Stimulated activated CD8-positive, alpha-beta memory T cell treated with anti-CD3 and anti-CD28 coated beads, Interleukin-2, amount 100 ng/mL, for 48 hours (primary cell): Measurements from ENCODE around the gene GTSE1.
"Not testable (repeated sequence)": the region's sequence is repeated elsewhere in the genome, so short reads cannot be mapped to it uniquely, and the experiment has no call there.

ENCODE experiments used
- DNase-seq, 2 donors: peaks; one replicate each; pipeline ENCODE4 v3.0.0-alpha.2; 2020; ENCODE audit warnings: low read depth in 2 of 2

GTSE1 gene

DNA sequence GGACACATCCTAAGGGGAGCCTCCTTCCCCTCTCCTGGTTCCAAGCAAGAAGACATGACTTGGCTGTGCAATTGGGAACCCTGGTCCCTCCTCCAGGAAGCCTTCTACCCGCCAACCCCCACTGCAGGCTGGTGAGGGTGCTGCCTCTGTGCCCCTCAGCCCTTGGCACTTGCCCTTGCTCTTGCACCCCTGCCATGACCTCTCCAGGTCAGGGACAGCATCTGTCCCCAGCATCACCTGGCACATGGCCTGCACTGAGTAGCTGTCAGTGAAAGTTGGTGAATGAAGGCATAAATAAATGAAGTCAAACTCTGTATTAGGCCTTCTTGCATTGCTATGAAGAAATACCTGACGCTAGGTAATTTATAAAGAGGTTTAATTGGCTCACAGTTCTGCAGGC, 1.9 kb upstream of the GTSE1 start:
- DNase-seq = no peak

DNA sequence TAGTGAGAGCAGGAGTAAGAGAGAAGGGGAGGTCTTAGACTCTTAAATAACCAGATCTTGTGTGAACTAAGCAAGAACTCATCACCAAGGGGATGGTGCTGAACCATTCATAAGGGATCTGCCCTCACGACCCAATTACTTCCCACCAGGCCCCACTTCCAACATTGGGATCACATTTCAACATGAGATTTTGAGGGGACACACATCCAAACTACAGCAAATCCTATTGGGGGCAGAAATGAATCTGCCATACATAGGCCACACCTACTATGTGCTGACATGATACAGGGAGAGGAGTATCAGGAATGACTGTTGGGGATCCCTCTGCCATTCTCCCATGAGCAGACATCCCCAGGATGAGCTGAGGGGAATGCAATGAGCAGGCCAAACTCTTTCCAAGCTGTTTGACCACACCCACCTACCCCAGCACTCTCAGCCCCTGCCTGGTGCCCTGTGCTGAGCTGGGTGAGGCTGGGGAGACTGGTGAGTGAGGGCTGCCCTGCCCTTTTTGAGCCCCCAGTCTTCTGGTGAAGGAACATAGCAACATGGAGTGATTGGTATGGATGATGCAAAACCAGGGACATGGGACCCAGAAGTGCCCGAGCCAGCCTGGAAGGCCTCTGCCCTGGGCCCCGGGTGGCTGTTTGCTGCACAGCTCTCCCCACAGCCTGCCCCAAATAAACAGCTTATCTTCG, 1.2 kb upstream of the GTSE1 start:
- DNase-seq = no peak

- DNase-seq = no peak
Measured at GRCh38 chr22:46297151-46297812, 612 bp downstream of the GTSE1 start.

DNA sequence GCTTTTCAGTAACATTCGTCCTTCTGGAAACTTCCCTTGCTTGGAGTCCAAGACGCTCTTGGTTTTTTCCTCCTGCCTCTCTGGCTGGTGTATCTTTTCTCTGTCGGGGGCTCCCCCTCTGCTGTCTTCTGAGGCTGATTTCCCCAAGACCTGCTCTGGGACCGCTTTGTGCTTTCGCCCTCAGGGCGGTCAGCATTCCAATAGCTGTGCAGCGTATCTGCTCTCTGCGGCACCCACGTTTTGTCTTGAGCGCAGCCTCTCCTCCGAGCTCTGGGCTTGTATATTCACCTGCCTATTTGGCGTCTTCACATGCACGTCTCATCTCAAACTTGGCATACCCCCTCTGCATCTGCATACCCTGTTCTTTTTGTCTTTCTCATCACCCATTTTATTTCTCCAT, 2.4 kb downstream of the GTSE1 start:
- DNase-seq = no peak

DNA sequence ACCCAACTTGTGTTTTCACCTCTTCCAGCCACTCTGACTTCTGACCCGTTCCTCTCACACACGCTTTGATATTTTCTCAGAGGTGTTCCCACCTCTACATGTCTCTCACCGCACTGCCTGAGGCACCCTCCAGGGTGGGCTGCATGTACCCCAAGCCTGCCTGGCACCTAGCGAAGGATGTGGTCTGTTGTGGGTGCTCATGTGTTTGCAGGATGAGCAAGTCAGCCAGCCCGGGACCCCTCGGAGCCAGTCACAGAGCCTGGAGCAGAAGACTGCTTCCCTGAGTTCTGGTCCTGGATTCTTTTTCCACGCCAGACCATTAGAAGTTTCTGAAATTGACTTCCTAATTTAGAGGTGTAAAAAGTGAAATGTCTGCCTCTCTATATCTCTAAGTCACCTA, 3.8 kb downstream of the GTSE1 start:
- DNase-seq = no peak

- no peak for DNase-seq
Measured at GRCh38 chr22:46303347-46303965, 6.8 kb downstream of the GTSE1 start.

DNA sequence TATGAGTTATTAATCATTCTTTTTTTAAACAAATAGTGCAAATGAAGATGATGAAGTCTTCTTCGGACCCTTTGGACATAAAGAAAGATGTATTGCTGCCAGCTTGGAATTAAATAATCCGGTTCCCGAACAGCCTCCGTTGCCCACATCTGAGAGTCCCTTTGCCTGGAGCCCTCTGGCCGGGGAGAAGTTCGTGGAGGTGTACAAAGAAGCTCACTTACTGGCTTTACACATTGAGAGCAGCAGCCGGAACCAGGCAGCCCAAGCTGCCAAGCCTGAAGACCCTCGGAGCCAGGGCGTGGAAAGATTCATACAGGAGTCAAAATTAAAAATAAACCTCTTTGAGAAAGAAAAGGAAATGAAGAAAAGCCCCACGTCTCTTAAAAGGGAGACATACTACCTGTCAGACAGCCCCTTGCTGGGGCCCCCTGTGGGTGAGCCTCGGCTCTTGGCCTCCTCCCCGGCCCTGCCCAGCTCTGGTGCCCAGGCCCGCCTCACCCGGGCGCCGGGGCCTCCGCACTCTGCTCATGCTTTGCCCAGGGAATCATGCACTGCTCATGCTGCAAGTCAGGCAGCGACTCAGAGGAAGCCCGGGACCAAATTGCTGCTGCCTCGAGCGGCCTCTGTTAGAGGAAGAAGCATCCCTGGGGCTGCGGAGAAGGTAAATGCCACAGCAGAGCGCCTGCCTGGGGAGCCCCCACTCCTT, 11.8 kb downstream of the GTSE1 start:
- no peak for DNase-seq

- no peak for DNase-seq
Measured at GRCh38 chr22:46309526-46310085, 12.9 kb downstream of the GTSE1 start.

DNA sequence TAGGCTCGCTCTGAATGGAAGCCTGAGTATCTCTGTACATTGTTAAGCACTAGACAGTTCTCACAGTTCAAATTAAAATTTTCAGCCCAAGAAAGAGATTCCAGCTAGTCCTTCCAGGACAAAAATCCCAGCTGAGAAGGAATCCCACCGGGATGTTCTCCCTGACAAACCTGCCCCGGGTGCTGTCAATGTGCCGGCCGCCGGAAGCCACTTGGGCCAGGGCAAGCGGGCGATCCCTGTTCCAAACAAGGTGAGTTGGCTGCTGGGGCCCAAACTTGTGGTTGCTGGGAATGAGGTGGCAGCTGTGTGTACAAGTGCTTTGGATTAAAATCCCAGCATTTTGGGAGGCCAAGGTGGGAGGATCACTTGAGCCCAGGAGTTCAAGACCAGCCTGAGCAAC, 15.4 kb downstream of the GTSE1 start:
- DNase-seq = no peak

DNA sequence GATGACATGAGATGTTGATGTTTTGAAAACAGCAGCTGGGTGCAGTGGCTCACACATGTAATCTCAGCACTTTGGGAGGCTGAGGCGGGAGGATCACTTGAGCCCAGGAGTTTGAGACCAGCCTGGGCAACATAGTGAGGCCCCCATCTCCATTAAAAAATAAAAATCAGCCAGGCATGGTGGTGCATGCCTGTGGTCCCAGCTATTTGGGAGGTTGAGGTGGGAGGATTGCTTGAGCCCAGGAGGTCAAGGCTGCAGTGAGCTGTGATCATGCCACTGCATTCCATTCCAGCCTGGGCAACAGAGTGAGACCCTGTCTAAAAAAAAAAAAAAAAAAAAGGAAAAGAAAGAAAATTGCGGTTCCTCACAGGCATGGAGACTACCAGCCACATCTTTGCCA, 16.2 kb downstream of the GTSE1 start:
- DNase-seq = not testable (repeated sequence)

DNA sequence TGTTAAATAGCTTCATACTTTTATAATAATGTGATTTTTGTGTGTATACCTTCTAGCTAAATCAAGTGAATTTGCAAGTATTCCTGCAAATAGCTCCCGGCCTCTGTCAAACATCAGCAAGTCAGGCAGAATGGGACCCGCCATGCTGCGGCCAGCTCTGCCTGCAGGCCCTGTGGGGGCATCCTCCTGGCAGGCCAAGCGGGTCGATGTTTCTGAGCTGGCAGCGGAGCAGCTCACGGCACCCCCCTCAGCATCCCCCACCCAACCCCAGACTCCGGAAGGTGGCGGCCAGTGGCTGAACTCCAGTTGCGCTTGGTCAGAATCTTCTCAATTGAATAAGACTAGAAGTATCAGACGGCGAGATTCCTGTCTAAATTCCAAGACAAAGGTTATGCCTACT, 19.3 kb downstream of the GTSE1 start:
- DNase-seq = no peak

DNA sequence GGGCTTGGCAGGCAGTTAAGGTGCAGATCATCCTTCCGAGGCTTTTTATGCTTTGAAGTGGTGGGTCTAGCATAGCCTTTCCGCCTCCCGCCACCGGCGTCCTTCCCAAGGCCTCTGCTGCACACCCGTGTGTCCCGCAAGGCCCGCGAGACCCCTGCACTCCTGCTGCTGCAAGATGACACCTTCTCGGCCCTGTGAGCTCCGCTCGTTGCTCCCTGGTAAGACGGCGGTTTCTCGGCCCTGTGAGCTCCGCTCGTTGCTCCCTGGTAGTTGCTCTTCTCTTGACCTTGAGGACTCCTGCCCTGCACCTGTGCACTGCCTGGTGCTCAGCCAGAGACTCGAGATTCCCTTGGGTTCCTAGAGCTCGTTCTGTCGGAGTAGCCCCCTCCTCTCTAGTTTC, 21.0 kb downstream of the GTSE1 start:
- DNase-seq = no peak

- DNase-seq = no peak
Measured at GRCh38 chr22:46318576-46318975, 21.9 kb downstream of the GTSE1 start.

- no peak for DNase-seq
Measured at GRCh38 chr22:46319319-46319718, 22.6 kb downstream of the GTSE1 start.

DNA sequence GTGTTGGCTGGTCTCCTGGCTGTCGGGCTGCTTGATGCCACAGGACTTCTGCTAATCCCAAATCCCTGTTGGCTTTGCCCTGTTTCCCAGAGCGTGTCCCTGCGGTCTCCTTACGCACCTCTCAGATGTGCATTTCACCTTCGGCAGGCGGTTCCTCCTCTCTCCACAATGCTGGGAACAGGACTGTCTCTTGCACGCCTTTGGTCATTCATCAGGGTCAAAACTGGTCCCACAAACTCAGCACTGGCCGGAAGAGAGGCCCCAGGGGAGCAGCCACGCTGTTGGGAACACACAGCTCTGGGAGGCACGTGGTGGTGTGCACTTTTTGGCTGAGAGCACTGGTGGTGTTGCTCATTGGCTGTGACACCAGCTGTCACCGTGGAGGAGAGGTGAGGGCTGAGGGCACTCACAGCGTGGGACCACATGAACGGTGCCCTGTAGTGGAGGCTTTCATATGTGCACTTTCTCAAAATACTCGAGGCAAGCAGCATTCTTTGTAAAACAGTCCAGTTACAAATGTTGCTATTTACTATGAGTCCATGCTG, 23.6 kb downstream of the GTSE1 start:
- DNase-seq = no peak

DNA sequence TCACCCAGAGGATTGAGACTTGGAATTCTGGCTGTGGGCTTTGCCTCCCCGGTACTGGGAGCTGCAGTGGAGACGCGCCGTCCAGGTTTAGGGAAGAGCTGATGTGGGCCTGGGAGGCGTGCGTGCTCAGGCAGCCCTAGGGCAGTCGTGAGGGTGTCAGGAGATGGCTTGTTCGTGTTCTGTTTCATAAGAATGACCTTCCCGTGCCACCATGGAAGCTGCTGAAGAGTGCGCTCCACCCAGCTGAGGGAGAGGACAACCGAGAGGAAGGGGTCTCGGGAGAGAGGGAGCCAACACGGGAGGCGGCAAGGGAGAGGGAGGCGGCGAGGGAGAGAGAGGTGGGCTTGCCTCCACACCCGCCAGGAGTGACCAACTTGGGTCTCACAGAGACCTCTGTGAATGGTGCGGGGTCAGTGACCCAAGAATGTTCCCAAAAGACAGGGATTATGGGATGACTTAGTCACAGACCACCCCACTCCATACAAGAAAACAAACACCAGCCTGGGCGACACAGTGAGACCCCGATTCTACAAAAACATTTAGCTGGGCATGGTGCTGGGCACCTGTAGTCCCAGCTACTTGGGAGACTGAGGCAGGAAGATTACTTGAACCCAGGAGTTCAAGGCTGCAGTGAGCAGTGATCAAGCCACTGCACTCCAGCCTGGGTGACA, 24.2 kb downstream of the GTSE1 start:
- DNase-seq = no peak

DNA sequence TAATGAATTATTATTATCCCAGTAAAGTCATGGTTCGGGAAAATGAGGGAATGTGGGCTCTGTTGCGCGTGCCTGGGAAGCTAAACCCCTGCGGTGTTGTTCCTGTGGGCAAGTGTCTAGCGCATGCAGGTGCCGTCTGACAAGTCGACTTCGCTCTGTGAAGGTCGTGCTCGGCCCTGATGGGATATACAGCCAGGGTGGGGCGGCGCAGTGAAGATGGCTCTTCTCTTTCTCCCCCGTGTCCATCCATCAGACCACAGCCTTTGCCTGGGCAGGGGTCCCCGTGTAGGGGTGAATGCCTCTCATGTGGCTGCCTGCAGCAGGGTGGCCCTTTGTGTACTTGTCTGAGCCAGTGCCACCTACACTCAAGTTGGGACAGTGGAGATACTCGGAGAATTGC, 26.0 kb downstream of the GTSE1 start:
- DNase-seq = no peak

GRCh38 chr22:46323162-46323561, 26.5 kb downstream of the GTSE1 start:
- no peak for DNase-seq

- DNase-seq = no peak
Measured at GRCh38 chr22:46326066-46326680, 29.5 kb downstream of the GTSE1 start.

- DNase-seq = no peak
Measured at GRCh38 chr22:46327691-46328465, 31.2 kb downstream of the GTSE1 start.
